Measurements from ENCODE around the gene LYSMD3.

Gene LYSMD3

DNA sequence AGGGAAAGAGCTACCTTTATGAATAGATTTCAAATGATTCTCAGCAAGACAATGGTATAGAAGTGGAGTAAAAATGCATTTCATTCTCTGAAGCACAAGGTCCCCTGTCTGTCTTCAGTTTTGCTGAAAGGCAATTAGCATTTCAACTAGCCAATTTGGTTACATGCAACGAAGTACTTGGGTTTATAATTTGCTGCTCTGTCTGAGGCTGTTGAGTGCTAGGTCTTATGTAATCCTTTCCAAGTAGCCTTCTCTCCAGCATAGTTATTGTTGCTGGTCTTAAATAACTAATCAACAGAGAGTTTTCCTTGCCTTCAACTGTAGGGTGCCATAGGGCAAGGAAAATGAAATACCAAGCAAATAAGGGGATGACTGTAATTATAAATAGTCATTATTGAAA, 33.7 kb upstream of the LYSMD3 start:
- H3K4me3 ChIP-seq (ENCODE audit: low read depth, low read length), result no peak overlapping the region
- TF ChIP-seq, protein P1, sequence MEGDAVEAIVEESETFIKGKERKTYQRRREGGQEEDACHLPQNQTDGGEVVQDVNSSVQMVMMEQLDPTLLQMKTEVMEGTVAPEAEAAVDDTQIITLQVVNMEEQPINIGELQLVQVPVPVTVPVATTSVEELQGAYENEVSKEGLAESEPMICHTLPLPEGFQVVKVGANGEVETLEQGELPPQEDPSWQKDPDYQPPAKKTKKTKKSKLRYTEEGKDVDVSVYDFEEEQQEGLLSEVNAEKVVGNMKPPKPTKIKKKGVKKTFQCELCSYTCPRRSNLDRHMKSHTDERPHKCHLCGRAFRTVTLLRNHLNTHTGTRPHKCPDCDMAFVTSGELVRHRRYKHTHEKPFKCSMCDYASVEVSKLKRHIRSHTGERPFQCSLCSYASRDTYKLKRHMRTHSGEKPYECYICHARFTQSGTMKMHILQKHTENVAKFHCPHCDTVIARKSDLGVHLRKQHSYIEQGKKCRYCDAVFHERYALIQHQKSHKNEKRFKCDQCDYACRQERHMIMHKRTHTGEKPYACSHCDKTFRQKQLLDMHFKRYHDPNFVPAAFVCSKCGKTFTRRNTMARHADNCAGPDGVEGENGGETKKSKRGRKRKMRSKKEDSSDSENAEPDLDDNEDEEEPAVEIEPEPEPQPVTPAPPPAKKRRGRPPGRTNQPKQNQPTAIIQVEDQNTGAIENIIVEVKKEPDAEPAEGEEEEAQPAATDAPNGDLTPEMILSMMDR (IDR thresholded peaks at IDR 0.05; ENCODE audit: low read depth, low read length), result no peak

- TF ChIP-seq, protein P1 (IDR thresholded peaks at IDR 0.05; ENCODE audit: low read depth, low read length), result no peak
- H3K4me3 ChIP-seq (ENCODE audit: low read depth, low read length), result no peak overlapping the region
These were observed 33.0 kb upstream of the LYSMD3 start for GRCh38 chr5:90562341-90562740.

DNA sequence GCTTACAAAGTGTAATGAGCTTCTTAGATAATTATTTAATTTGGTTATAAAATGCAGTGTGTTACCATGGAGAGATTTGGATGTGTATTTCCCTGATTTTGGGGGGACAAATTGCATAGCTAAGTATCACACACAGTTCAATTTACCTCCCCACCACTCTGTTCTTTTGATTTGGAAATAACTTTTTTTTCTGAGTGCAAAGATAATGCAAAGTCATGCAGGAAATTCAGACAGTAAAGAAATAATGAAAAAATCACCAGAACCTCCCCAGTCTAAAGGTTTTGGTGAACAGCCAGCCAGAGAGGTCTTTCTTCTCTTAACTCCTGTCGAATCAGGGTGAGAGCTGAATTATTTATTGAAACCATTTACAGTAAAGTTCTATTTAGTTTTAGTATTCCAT, 32.4 kb upstream of the LYSMD3 start:
- TF ChIP-seq, protein P1 (IDR thresholded peaks at IDR 0.05; ENCODE audit: low read depth, low read length), result no peak
- H3K4me3 ChIP-seq (ENCODE audit: low read depth, low read length), result no peak overlapping the region

- TF ChIP-seq, protein P1 (IDR thresholded peaks at IDR 0.05; ENCODE audit: low read depth, low read length), result no peak
- no peak overlapping the region for H3K4me3 ChIP-seq (ENCODE audit: low read depth, low read length)
These were observed 31.4 kb upstream of the LYSMD3 start for GRCh38 chr5:90560771-90561170.

- TF ChIP-seq, protein P1 (IDR thresholded peaks at IDR 0.05; ENCODE audit: low read depth, low read length), result no peak
- H3K4me3 ChIP-seq (ENCODE audit: low read depth, low read length), result no peak within 1 kb of the TSS
These were observed 29.2 kb upstream of the LYSMD3 start, which contains the start of gene ADGRV1 for GRCh38 chr5:90558344-90559192. Gene ADGRV1, plus strand, starts transcription at chr5:90558797. Its CDS starts 99 bp downstream, at chr5:90558896.

- H3K4me3 ChIP-seq (ENCODE audit: low read depth, low read length), result no peak overlapping the region
- TF ChIP-seq, protein P1 (IDR thresholded peaks at IDR 0.05; ENCODE audit: low read depth, low read length), result no peak
These were observed 28.5 kb upstream of the LYSMD3 start for GRCh38 chr5:90557871-90558270.

DNA sequence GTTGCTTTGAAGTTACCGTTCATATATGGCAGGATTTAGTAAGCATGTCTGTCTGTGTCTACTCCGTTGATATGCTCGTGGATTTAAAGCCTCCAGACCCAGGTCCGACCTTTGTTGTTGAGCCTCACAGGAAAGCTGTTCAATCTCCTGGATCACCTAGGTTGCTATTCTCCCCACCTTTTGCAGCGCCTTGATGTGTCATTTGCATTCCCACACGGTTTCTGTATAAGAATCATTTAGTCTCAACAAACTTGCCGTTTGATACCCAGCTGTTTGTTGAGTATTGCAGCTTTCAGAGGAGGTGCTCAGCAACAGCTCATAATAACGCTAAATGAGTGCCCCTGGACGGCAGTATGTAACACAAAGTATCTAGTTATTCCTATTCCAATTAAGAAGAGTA, 28.0 kb upstream of the LYSMD3 start:
- TF ChIP-seq, protein P1 (IDR thresholded peaks at IDR 0.05; ENCODE audit: low read depth, low read length), result no peak
- no peak overlapping the region for H3K4me3 ChIP-seq (ENCODE audit: low read depth, low read length)
